BJ (cell line): ENCODE measurements around the gene ATP7A. TPM values are rescaled to one million over a fixed set of nuclear protein-coding genes. Genes with fewer than 3 reads are reported as not detected.

ENCODE experiments used
- CTCF ChIA-PET: fragments of 350-600 bp; formaldehyde crosslinking; extraction: SDS; loops from one replicate; lab custom pipeline; 2021; ENCODE audit warnings: antibody characterized with exemption, inconsistent platforms; lab: Yijun Ruan, JAX
- POLR2A ChIA-PET: fragments of 300-600 bp; sonication (Branson Sonifier 250); formaldehyde crosslinking; extraction: SDS; loops from one replicate; lab custom pipeline; 2021; ENCODE audit warnings: antibody characterized with exemption; lab: Charles Lee
- DNase-seq: peaks from one replicate; pipeline ENCODE4 v3.0.0-alpha.2; 2011; ENCODE audit warnings: low read depth
- H3K27me3 ChIP-seq: 2 replicates; pipeline ENCODE4 v1.6.0; 2011; ENCODE audit warnings: low read length; ENCODE audit not compliant: control insufficient read depth, insufficient read depth
- H3K36me3 ChIP-seq: 2 replicates; pipeline ENCODE4 v1.5.1; 2011; ENCODE audit warnings: low read length; ENCODE audit not compliant: control insufficient read depth, insufficient read depth
- H3K4me3 ChIP-seq: 2 replicates; pipeline ENCODE4 v1.5.1; 2011; ENCODE audit warnings: low read depth, mild to moderate bottlenecking, control low read depth, low read length
- CTCF ChIP-seq: IDR thresholded peaks from 2 replicates; pipeline ENCODE4 v1.5.1; 2011; ENCODE audit warnings: low read depth, mild to moderate bottlenecking, control low read depth, inconsistent platforms, low read length, moderate library complexity; ENCODE audit not compliant: insufficient read depth
- polyA plus RNA-seq: library from polyadenylated mRNA; depleted of rRNA; stranded (reverse); fragments of >200 nt; gene quantifications from 2 replicates; pipeline ENCODE4 v1.2.3, GENCODE V29; 2011

The ATP7A gene
- polyA plus RNA-seq, 1 experiment: 2.4 TPM

- Histone ChIP-seq H3K36me3 (no peaks in the 10 kb centered on the region), H3K4me3 (no peak overlapping the region), H3K27me3 (no peaks in the 10 kb centered on the region)
- peak; percentile 38 for TF ChIP-seq CTCF
- POLR2A ChIA-PET: no interaction called here
- DNase-seq: no peak
- CTCF ChIA-PET: interaction anchor here (0.6 to 1.8 kb wide), 7 partner anchors 8 to 492 kb away, joined by 3 to 4 read pairs (median 3); no protein-coding TSS in a partner anchor
Measured at GRCh38 chrX:78029663-78030062, 119.2 kb downstream of the ATP7A start.

GRCh38 chrX:78035061-78035460 lies 124.6 kb downstream of the ATP7A start:
- Histone ChIP-seq H3K36me3 (no peaks in the 10 kb centered on the region), H3K27me3 (no peaks in the 10 kb centered on the region), H3K4me3 (no peak overlapping the region)
- no peak for TF ChIP-seq CTCF
- no peak for DNase-seq
- POLR2A ChIA-PET: no interaction called here
- CTCF ChIA-PET: no interaction called here

GRCh38 chrX:78037881-78038280 lies 127.4 kb downstream of the ATP7A start:
- ChIA-PET CTCF (interaction anchor here (1.1 kb wide), 1 partner anchor 8 kb away, joined by 4 read pairs; no protein-coding TSS in a partner anchor), POLR2A (no interaction called here)
- Histone ChIP-seq H3K27me3 (no peaks in the 10 kb centered on the region), H3K36me3 (no peaks in the 10 kb centered on the region), H3K4me3 (no peak overlapping the region)
- DNase-seq: no peak
- no peak for TF ChIP-seq CTCF

- Histone ChIP-seq H3K4me3 (no peak overlapping the region), H3K27me3 (no peaks in the 10 kb centered on the region), H3K36me3 (no peaks in the 10 kb centered on the region)
- CTCF ChIA-PET: interaction anchor here (1.8 kb wide), 1 partner anchor 18 kb away, joined by 7 read pairs; no protein-coding TSS in a partner anchor
- no peak for DNase-seq
- no peak for TF ChIP-seq CTCF
- POLR2A ChIA-PET: no interaction called here
Measured at GRCh38 chrX:78042601-78043000, 132.1 kb downstream of the ATP7A start.

- CTCF ChIA-PET: no interaction called here
- no peak for TF ChIP-seq CTCF
- DNase-seq: no peak
- H3K36me3 ChIP-seq: no peaks in the 10 kb centered on the region
- POLR2A ChIA-PET: no interaction called here
- no peak overlapping the region for H3K4me3 ChIP-seq
- H3K27me3 ChIP-seq: no peaks in the 10 kb centered on the region
Measured at GRCh38 chrX:78046362-78046761, 135.9 kb downstream of the ATP7A start.
